Fibroblast of skin of left biceps (primary cell): ENCODE measurements around the gene DRD3.
A peak's percentile ranks its signal among the peaks of the same experiment; 100 is the strongest.

Experiments
- DNase-seq, 2 experiments: peaks; one replicate each; pipeline ENCODE4 v3.0.0-alpha.2; 2013; ENCODE audit warnings: low read depth in 2 of 2

DRD3 gene

GRCh38 chr3:114179575-114179974 lies 723 bp upstream of the DRD3 start:
- DNase-seq: no peak

DNA sequence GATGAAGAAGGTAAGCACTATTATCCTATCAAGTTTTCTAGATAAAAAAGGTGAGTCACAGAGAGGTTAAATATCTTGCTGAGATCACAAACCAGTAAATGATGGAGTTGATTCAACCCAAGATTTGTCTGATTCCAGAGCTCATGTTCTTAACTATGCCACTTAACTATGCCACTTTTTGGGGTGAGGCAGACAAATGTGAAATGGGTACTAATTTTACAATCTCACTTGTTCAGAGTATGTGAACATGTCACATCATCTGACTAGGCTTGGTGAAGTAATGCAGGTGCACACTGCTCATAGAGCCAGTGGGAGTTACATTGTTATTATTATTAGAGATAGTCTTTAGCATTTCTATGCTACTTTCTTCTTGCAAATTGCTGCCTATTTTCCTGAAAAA lies 2.0 kb downstream of the DRD3 start:
- no peak for DNase-seq

GRCh38 chr3:114176487-114176886 lies 2.4 kb downstream of the DRD3 start:
- no peak for DNase-seq

- DNase-seq: no peak
These were observed 3.5 kb downstream of the DRD3 start for GRCh38 chr3:114175204-114175987.

- no peak for DNase-seq
These were observed 7.2 kb downstream of the DRD3 start for GRCh38 chr3:114171677-114172076.

GRCh38 chr3:114168150-114168549 lies 10.7 kb downstream of the DRD3 start:
- no peak for DNase-seq

DNA sequence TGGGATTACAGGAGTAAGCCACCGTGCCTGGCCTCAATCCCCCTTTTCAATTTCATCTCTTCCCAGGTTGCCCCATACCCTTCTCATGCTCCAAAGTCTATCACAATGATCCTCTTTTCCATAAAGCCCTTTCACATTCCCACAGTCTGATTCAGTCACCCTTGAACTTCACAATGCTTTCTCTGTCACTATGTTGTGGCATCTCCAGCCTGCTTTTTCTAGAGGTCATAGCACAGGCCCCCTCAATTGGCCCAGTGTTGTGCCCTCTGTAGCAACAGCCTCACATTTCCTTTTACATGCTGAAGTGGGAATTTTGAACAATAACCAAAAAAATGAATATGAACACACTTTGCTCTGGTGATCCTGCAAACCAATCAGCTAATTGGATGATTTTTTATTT lies 21.5 kb downstream of the DRD3 start:
- DNase-seq: no peak

DNA sequence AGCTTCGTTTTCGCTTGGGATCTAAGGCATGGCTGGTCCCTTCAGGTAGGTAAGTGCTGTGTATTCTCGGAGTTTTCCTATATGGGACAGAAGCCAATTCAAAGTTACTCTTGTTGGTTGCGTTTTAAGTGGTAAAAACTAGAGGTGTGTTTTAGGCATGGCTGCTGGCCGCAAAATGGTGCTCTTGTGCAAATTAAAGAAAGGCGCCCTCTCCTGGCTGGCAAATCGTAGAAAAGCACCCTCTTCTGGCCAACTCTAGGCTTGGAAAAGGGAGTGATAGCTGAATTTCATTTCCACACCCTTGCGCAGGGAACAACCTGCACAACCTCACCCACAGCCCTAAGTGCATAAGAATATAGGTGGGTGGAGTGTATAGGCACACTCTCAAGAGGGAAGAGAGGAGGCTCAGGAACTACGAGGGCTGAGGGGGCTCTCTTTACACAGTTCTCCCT lies 23.5 kb downstream of the DRD3 start:
- no peak for DNase-seq

- no peak for DNase-seq
These were observed 24.5 kb downstream of the DRD3 start for GRCh38 chr3:114154321-114154821.

DNA sequence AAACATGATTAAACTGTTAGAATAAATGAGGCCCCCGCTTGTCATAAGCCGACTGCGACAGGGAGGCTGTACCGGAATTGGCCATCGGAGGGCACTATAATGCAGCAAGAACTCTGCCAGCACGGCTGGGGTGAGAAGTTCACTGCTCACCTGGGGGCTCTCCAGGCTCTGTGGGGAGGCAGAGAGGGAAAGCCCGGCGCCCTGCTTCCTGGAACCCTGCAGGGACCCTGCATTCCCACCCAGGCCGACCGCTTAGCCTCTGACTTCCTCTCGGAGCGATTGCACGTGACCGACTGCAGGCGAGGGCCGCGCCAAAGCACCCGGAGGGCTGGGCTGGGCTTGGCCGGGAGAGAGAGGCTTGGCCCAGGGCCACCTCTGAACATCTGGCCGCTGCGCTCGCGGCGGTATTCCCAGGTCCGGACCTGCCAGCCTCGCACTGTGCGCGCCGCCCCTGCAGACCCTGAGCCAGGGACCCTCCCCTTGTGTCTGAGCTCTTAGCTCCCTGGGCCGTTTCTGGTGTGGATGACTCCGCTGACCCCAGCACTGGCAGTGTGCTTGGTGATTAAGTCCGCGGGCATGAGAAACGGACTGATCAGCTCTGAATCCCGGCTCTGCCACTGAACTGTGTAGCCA lies 26.2 kb downstream of the DRD3 start:
- peak; percentile 14 to 15 for DNase-seq

DNA sequence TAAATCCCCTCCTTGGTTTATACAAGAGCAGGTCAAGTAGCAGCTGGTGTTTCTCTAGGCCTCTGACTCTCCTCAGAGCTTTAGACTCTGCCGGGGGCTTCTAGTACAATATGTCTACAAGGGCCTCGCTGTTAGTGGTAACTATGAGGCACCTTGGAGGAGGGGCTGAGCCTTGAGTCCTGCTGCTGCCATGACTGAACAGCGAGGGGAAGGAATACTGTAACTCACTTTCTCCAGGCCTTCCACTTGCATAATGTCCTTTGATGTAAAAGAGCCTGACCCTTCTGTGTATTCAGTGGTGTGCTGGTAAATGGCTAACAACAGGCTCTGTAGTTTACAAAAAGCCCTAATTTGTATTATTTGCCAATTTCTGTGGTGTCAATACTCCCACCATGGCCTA lies 27.8 kb downstream of the DRD3 start:
- DNase-seq: no peak

- no peak for DNase-seq
These were observed 31.6 kb downstream of the DRD3 start for GRCh38 chr3:114147251-114147650.

GRCh38 chr3:114144909-114145688 lies 33.8 kb downstream of the DRD3 start:
- peak; percentile 67 to 71 for DNase-seq

- no peak for DNase-seq
These were observed 35.0 kb downstream of the DRD3 start for GRCh38 chr3:114143817-114144216.

GRCh38 chr3:114139836-114140235 lies 39.0 kb downstream of the DRD3 start:
- no peak for DNase-seq

GRCh38 chr3:114133947-114134346 lies 44.9 kb downstream of the DRD3 start:
- DNase-seq: no peak

GRCh38 chr3:114132500-114132899 lies 46.4 kb downstream of the DRD3 start:
- DNase-seq: no peak

DNA sequence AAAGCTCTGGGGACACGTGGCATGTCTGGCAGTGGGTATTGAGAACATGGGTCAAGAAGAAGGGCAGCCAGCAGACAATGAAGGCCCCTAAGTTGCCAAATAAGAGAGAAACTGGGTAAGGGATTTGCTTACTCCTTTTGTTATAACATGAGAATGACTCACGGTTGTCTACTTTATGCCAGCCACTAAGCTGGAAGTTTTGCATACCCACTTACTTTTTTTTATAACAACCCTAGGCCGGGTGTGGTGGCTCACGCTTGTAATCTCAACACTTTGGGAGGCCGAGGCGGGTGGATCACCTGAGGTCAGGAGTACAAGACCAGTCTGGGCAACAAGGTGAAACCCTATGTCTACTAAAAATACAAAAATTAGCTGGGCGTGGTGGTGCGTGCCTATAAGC lies 50.0 kb downstream of the DRD3 start:
- no peak for DNase-seq

GRCh38 chr3:114128231-114128630 lies 50.6 kb downstream of the DRD3 start:
- DNase-seq: no peak

DNA sequence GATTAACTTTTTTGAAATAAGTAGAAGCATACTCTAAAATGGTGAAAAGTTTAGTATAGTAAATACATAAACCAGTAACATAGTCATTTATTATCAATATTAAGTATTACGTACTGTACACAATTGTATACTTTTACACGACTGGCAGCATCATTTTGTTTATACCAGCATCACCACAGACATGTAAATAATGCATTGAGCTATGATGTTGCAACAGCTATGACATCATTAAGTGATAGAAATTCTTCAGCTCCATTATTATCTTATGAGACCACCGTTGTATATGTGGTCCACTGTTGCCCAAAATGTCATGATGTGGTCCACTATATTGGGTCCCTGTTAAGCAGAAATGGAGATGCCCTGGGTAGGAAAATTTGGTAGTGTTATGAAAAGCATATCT lies 51.3 kb downstream of the DRD3 start:
- no peak for DNase-seq

DNA sequence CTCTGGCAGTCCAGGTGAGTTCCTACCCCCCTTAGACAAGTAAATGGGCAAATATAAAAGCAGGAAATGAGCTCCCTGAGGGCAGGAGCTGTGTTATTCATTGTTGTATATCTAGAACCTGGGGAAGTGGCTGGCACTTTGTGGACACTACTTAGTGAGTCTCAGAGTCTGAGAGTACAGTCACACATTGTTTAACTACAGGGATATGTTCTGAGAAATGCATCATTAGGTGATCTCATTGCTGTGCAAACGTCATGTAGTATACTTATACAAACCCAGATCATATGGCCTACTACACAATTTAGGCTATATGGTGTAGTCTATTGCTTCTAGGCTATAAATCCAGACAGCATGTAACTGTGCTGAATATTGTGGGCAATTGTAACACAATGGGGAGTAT lies 52.4 kb downstream of the DRD3 start:
- DNase-seq: no peak

GRCh38 chr3:114122027-114122709 lies 56.7 kb downstream of the DRD3 start:
- no peak for DNase-seq
